Fibroblast of mammary gland (primary cell): ENCODE results near the gene PLXNA2.

Experiments used
- DNase-seq: peaks from one replicate; pipeline ENCODE4 v3.0.0-alpha.2; 2010; ENCODE audit warnings: low read depth
- H3K4me3 ChIP-seq: 2 replicates; pipeline ENCODE4 v1.5.1; 2011; ENCODE audit warnings: low read depth, mild to moderate bottlenecking, low read length, moderate library complexity; ENCODE audit not compliant: control insufficient read depth
- CTCF ChIP-seq: conservative IDR thresholded peaks from 2 replicates; pipeline ENCODE4 v1.5.1; 2011; ENCODE audit warnings: low read depth, low read length, inconsistent platforms; ENCODE audit not compliant: control insufficient read depth, insufficient read depth

PLXNA2 gene

GRCh38 chr1:208213786-208214185 lies 30.4 kb downstream of the PLXNA2 start:
- DNase-seq, result no peak
- H3K4me3 ChIP-seq, result no peak overlapping the region
- TF ChIP-seq CTCF, result no peak

GRCh38 chr1:208212893-208213292 lies 31.3 kb downstream of the PLXNA2 start:
- no peak overlapping the region for H3K4me3 ChIP-seq
- no peak for DNase-seq
- TF ChIP-seq CTCF, result no peak

- no peak overlapping the region for H3K4me3 ChIP-seq
- DNase-seq, result peak; percentile 28
- TF ChIP-seq CTCF, result no peak
Measured at GRCh38 chr1:208211921-208212843, 32.0 kb downstream of the PLXNA2 start.

GRCh38 chr1:208209896-208210589 lies 34.1 kb downstream of the PLXNA2 start:
- no peak overlapping the region for H3K4me3 ChIP-seq
- DNase-seq, result no peak
- no peak for TF ChIP-seq CTCF

GRCh38 chr1:208209286-208209685 lies 34.9 kb downstream of the PLXNA2 start:
- no peak overlapping the region for H3K4me3 ChIP-seq
- no peak for DNase-seq
- no peak for TF ChIP-seq CTCF

GRCh38 chr1:208208132-208208487 lies 36.1 kb downstream of the PLXNA2 start:
- TF ChIP-seq CTCF, result no peak
- H3K4me3 ChIP-seq, result no peak overlapping the region
- no peak for DNase-seq
